ENCODE measurements around the gene MAGEB17. TPM values are rescaled to one million over a fixed set of nuclear protein-coding genes. Genes with fewer than 3 reads are reported as not detected.

MAGEB17 gene
- total RNA-seq, 4 donors from 2014 or later: 1.6 TPM; not detected in 3

DNA sequence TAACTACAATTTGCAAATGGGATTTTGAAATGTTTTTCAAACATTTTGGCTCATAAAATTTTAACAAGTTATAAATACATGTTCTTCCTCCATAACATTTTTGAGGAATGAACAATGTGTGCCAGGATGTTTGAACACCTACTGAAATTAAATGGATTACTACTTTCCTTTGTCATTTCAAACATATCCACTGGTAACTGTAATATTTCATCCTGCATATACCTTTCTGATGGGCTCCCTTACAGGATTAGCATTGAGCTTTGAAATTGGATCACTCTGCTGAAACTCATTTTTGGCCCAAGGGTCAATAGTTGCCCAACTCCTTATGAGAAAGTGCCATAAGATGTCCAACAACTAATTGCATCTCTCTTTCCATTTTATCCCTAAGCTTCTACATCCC, 26.3 kb upstream of the MAGEB17 start:
- H3K27ac ChIP-seq: no peak overlapping the region
- no peaks in the 10 kb centered on the region for H3K36me3 ChIP-seq
- no peaks in the 10 kb centered on the region for H3K9me3 ChIP-seq
- H3K4me1 ChIP-seq: no peaks in the 10 kb centered on the region
- no peaks in the 10 kb centered on the region for H3K27me3 ChIP-seq
- TF ChIP-seq EP300 (IDR thresholded peaks at IDR 0.05; ENCODE audit: low read depth) (no peak), POLR2A (IDR thresholded peaks at IDR 0.05) (no peak), POLR2AphosphoS5 (IDR thresholded peaks at IDR 0.05) (no peak)
- TF ChIP-seq, protein P1, sequence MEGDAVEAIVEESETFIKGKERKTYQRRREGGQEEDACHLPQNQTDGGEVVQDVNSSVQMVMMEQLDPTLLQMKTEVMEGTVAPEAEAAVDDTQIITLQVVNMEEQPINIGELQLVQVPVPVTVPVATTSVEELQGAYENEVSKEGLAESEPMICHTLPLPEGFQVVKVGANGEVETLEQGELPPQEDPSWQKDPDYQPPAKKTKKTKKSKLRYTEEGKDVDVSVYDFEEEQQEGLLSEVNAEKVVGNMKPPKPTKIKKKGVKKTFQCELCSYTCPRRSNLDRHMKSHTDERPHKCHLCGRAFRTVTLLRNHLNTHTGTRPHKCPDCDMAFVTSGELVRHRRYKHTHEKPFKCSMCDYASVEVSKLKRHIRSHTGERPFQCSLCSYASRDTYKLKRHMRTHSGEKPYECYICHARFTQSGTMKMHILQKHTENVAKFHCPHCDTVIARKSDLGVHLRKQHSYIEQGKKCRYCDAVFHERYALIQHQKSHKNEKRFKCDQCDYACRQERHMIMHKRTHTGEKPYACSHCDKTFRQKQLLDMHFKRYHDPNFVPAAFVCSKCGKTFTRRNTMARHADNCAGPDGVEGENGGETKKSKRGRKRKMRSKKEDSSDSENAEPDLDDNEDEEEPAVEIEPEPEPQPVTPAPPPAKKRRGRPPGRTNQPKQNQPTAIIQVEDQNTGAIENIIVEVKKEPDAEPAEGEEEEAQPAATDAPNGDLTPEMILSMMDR (IDR thresholded peaks at IDR 0.05): no peak
- intact Hi-C loops (cut with DNase I; ENCODE audit: low total_unique reads) (no loop called here), in situ Hi-C loops (cut with MboI; ENCODE audit: low pct_ligation_motif_present in 1 of 4, low pct_unique_long_range_greater_than_20kb in 1 of 4, low sequenced_read_pairs in 3 of 4) (loop anchor here in 1 of 4 donors (25.0 kb wide), 1 partner anchor 96 kb away; no protein-coding TSS in a partner anchor)
- DNase-seq: no peak
- H3K4me3 ChIP-seq: no peak overlapping the region

DNA sequence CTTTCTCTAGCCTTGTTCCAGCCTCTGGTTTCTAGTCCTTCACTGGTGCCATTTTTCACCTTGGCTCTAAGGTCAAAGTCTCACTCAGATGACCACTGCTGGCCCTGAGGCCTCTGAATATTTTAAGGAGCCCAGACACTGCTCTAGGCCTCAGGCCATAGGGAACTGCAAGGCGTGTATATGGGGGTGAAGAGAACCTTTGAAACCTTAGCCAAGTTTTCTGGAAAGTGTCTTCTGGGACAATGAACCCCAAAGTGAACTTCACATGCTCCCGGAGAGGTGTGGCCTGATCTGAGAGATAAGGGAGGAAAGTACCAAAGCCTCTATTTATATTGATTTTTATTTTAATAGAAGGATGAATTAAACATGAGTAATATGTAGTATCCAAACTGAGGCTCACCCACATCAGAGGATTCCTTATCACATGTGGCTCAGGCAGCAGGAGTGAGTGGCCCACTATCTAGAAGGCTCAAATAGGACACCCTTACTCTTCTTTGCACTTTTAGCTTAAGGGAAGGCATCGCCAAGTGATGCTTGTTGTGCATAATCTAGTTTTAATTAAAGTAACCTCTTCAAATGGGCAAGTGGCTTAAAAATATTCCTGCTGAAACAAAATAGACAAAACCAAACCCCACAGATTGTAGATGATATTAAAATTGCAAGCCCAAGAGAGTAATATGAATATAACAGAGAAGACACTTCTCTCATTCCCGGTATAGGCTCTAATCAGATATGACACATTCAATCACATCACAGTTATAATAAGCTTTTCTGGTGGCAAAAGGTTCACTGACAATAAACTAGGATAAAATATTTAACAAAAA, 25.6 kb upstream of the MAGEB17 start:
- intact Hi-C loops (cut with DNase I; ENCODE audit: low total_unique reads): no loop called here
- 69 to 85% methylated on average over 2 to 4 of the region's 4 CpGs for WGBS, 2 donors (ENCODE audit: low coverage in 1 of 2)
- Histone ChIP-seq H3K4me1 (no peaks in the 10 kb centered on the region), H3K4me3 (no peak overlapping the region), H3K36me3 (no peaks in the 10 kb centered on the region), H3K9me3 (no peaks in the 10 kb centered on the region), H3K27ac (no peak overlapping the region), H3K27me3 (no peaks in the 10 kb centered on the region)
- no peak for DNase-seq
- TF ChIP-seq, protein P1 (IDR thresholded peaks at IDR 0.05): no peak
- no peak for TF ChIP-seq POLR2A (IDR thresholded peaks at IDR 0.05)
- TF ChIP-seq EP300 (IDR thresholded peaks at IDR 0.05; ENCODE audit: low read depth): no peak
- no peak for TF ChIP-seq POLR2AphosphoS5 (IDR thresholded peaks at IDR 0.05)
- in situ Hi-C loops (cut with MboI; ENCODE audit: low pct_ligation_motif_present in 1 of 4, low pct_unique_long_range_greater_than_20kb in 1 of 4, low sequenced_read_pairs in 3 of 4): loop anchor here in 1 of 4 donors (25.0 kb wide), 1 partner anchor 96 kb away; no protein-coding TSS in a partner anchor

DNA sequence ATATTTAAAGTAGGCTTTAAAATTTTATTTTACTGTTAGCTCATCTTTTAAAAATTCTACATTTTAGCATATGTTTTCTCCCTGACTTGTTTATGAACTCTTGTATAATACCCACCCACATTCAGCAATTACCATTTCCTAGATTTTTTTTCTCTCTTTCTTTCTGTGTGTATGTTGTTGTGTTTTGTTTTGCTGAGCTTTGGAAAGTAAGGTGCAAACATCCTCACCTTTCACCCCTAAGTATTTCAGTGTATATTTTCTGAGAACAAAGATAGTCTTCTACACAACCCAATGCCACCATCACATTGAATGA, 25.1 kb upstream of the MAGEB17 start:
- H3K9me3 ChIP-seq: no peaks in the 10 kb centered on the region
- H3K27me3 ChIP-seq: no peaks in the 10 kb centered on the region
- intact Hi-C loops (cut with DNase I; ENCODE audit: low total_unique reads): no loop called here
- H3K36me3 ChIP-seq: no peaks in the 10 kb centered on the region
- no peak for TF ChIP-seq POLR2A (IDR thresholded peaks at IDR 0.05)
- no peak for TF ChIP-seq EP300 (IDR thresholded peaks at IDR 0.05; ENCODE audit: low read depth)
- TF ChIP-seq, protein P1 (IDR thresholded peaks at IDR 0.05): no peak
- TF ChIP-seq POLR2AphosphoS5 (IDR thresholded peaks at IDR 0.05): no peak
- no peak overlapping the region for H3K4me3 ChIP-seq
- in situ Hi-C loops (cut with MboI; ENCODE audit: low pct_ligation_motif_present in 1 of 4, low pct_unique_long_range_greater_than_20kb in 1 of 4, low sequenced_read_pairs in 3 of 4): loop anchor here in 1 of 4 donors (25.0 kb wide), 1 partner anchor 95 kb away; no protein-coding TSS in a partner anchor
- no peak for DNase-seq
- no peak overlapping the region for H3K27ac ChIP-seq
- no peaks in the 10 kb centered on the region for H3K4me1 ChIP-seq

DNA sequence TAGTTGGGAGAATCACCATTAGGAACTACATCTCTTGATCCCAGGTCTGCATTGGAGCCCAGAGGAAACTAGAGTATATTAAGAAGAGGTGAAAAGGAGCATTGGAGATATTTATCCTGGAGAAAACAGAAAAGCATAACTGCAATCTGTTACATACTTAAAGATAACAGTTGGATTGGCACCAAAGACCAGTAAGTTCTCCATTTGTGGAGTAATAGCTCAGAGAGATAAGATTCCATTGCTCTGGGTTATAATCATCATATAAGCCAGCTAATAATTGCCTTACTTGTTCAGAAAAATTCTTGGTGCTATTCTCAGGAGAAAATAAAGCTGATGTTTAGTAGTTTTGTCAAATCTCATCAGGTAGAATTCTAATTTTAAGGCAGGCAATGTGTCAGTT, 23.3 kb upstream of the MAGEB17 start:
- no peaks in the 10 kb centered on the region for H3K36me3 ChIP-seq
- no peaks in the 10 kb centered on the region for H3K9me3 ChIP-seq
- H3K27me3 ChIP-seq: no peaks in the 10 kb centered on the region
- intact Hi-C loops (cut with DNase I; ENCODE audit: low total_unique reads) (no loop called here), in situ Hi-C loops (cut with MboI; ENCODE audit: low pct_ligation_motif_present in 1 of 4, low pct_unique_long_range_greater_than_20kb in 1 of 4, low sequenced_read_pairs in 3 of 4) (loop anchor here in 1 of 4 donors (25.0 kb wide), 1 partner anchor 93 kb away; no protein-coding TSS in a partner anchor)
- no peak overlapping the region for H3K27ac ChIP-seq
- DNase-seq: no peak
- no peak overlapping the region for H3K4me3 ChIP-seq
- no peaks in the 10 kb centered on the region for H3K4me1 ChIP-seq
- TF ChIP-seq EP300 (IDR thresholded peaks at IDR 0.05; ENCODE audit: low read depth): no peak
- TF ChIP-seq, protein P1 (IDR thresholded peaks at IDR 0.05): no peak
- TF ChIP-seq POLR2AphosphoS5 (IDR thresholded peaks at IDR 0.05): no peak
- no peak for TF ChIP-seq POLR2A (IDR thresholded peaks at IDR 0.05)

All from transverse colon (tissue), 4 donors.